SK-N-MC (cell line): ENCODE results near the gene TMC2.

ENCODE experiments used
- EZH2 ChIP-seq: fragments of 200-600 bp; sonication (generic); IDR thresholded peaks from one replicate; pipeline ENCODE4 v1.6.1; 2017; ENCODE audit warnings: antibody characterized with exemption
- FOXP2 ChIP-seq: optimal IDR thresholded peaks from 2 replicates; pipeline ENCODE3; 2011; ENCODE audit warnings: mild to moderate bottlenecking, moderate library complexity; ENCODE audit not compliant: insufficient read depth; ENCODE audit errors: extremely low read length, control extremely low read depth
- POLR2AphosphoS5 ChIP-seq: IDR thresholded peaks from 2 replicates; pipeline ENCODE4 v1.6.1; 2012; ENCODE audit warnings: mild to moderate bottlenecking, low read depth, low read length, borderline replicate concordance

- TF ChIP-seq POLR2AphosphoS5 (no peak), EZH2 (no peak), FOXP2 (no peak)
Measured at GRCh38 chr20:2557873-2558580, 21.7 kb downstream of the TMC2 start.
